GM10266 (cell line): ENCODE data around the gene COMMD8.

ENCODE experiments used
- DNase-seq: peaks from one replicate; pipeline ENCODE4 v3.0.0; 2012; ENCODE audit errors: extremely low spot score
- CTCF ChIP-seq: IDR thresholded peaks from 2 replicates; pipeline ENCODE4 v1.5.1; 2012; ENCODE audit warnings: mild to moderate bottlenecking, low read depth; ENCODE audit not compliant: control insufficient read depth, insufficient read depth; ENCODE audit errors: missing control alignments

COMMD8 gene

GRCh38 chr4:47484168-47484567, 20.7 kb upstream of the COMMD8 start:
- DNase-seq, result no peak
- TF ChIP-seq CTCF, result no peak

GRCh38 chr4:47483745-47484144, 20.2 kb upstream of the COMMD8 start:
- peak; percentile 23 for TF ChIP-seq CTCF
- no peak for DNase-seq

- no peak for TF ChIP-seq CTCF
- DNase-seq, result no peak
These were observed 18.8 kb upstream of the COMMD8 start for GRCh38 chr4:47482326-47482725.

- no peak for TF ChIP-seq CTCF
- no peak for DNase-seq
These were observed 15.3 kb upstream of the COMMD8 start for GRCh38 chr4:47478804-47479203.

- no peak for TF ChIP-seq CTCF
- no peak for DNase-seq
These were observed 11.9 kb upstream of the COMMD8 start for GRCh38 chr4:47475411-47475810.

- DNase-seq, result no peak
- no peak for TF ChIP-seq CTCF
These were observed 11.3 kb upstream of the COMMD8 start for GRCh38 chr4:47474799-47475198.

- TF ChIP-seq CTCF, result no peak
These were observed 9.7 kb upstream of the COMMD8 start for GRCh38 chr4:47473141-47473750.

More at GRCh38 chr4:47473141-47473750, 9.7 kb upstream of the COMMD8 start:
- no peak for DNase-seq
